GM12878 (cell line): ENCODE data around the gene SV2A.

Experiments
- BRCA1 ChIP-seq: IDR thresholded peaks from 2 replicates; pipeline ENCODE4 v1.6.1; 2011; ENCODE audit warnings: low read depth, low read length, improper control_type of control experiment
- CEBPB ChIP-seq, 2 experiments: fragments of 150-350 bp in 1 of 2; IDR thresholded peaks; 2 replicates each; pipeline ENCODE4 v1.6.1; 2012 to 2014; ENCODE audit warnings: low read depth in 2 of 2, low read length in 2 of 2, borderline replicate concordance in 1 of 2, inconsistent platforms in 1 of 2
- MLLT1 ChIP-seq: fragments of 450-650 bp; IDR thresholded peaks from 2 replicates; pipeline ENCODE4 v1.6.1; 2016; ENCODE audit warnings: mild to moderate bottlenecking
- SIN3A ChIP-seq: IDR thresholded peaks from 2 replicates; pipeline ENCODE4 v1.6.1; 2012; ENCODE audit warnings: low read depth, low read length, improper control_type of control experiment
- TCF7 ChIP-seq: IDR thresholded peaks from 2 replicates; pipeline ENCODE4 v1.6.1; 2014; ENCODE audit warnings: antibody characterized with exemption, borderline replicate concordance
- ZNF384 ChIP-seq: IDR thresholded peaks from 2 replicates; pipeline ENCODE4 v1.6.1; 2012; ENCODE audit warnings: low read depth, mild to moderate bottlenecking, low read length, improper control_type of control experiment, borderline replicate concordance

GRCh38 chr1:149942207-149942606 is 24.6 kb upstream of the SV2A start:
- TF ChIP-seq SIN3A (no peak), CEBPB (IDR thresholded peaks at IDR 0.05; ENCODE audit: borderline replicate concordance in 1 of 2, low read depth in 2 of 2, low read length in 2 of 2) (no peak), ZNF384 (no peak), BRCA1 (no peak), MLLT1 (no peak), TCF7 (no peak)
